Osteoblast (primary cell): ENCODE results near the gene PIGM. TPM values are rescaled to one million over a fixed set of nuclear protein-coding genes. Genes with fewer than 3 reads are reported as not detected.

Source experiments
- DNase-seq: peaks from one replicate; pipeline ENCODE4 v3.0.0; 2011; ENCODE audit warnings: low spot score, mixed read lengths; ENCODE audit not compliant: insufficient read length; ENCODE audit errors: missing footprints
- H2AFZ ChIP-seq: 2 replicates; pipeline ENCODE4 v1.6.0; 2011; ENCODE audit warnings: mild to moderate bottlenecking, low read length
- H3K27ac ChIP-seq: 2 replicates; pipeline ENCODE4 v1.5.1; 2011; ENCODE audit warnings: mild to moderate bottlenecking, low read depth, low read length, moderate library complexity
- H3K27me3 ChIP-seq: 2 replicates; pipeline ENCODE4 v1.6.0; 2012; ENCODE audit warnings: mild to moderate bottlenecking, control low read depth, inconsistent platforms, low read length, moderate library complexity; ENCODE audit not compliant: insufficient read depth
- H3K36me3 ChIP-seq: 2 replicates; pipeline ENCODE4 v1.5.1; 2011; ENCODE audit warnings: mild to moderate bottlenecking, low read length, control low read depth, moderate library complexity; ENCODE audit not compliant: insufficient read depth
- H3K4me1 ChIP-seq: 2 replicates; pipeline ENCODE4 v1.5.1; 2011; ENCODE audit warnings: mild to moderate bottlenecking, low read length, control low read depth, moderate library complexity; ENCODE audit not compliant: insufficient read depth
- H3K4me2 ChIP-seq: 2 replicates; pipeline ENCODE4 v1.6.0; 2011; ENCODE audit warnings: mild to moderate bottlenecking, low read length; ENCODE audit not compliant: insufficient read depth
- H3K4me3 ChIP-seq: fragments of 200-600 bp; sonication (generic); 3 replicates; pipeline ENCODE4 v1.5.1; 2012; ENCODE audit warnings: mild to moderate bottlenecking, low read length, inconsistent platforms; ENCODE audit not compliant: insufficient read depth
- H3K79me2 ChIP-seq: 2 replicates; pipeline ENCODE4 v1.6.0; 2012; ENCODE audit warnings: mild to moderate bottlenecking, low read length, control low read depth, inconsistent platforms; ENCODE audit not compliant: insufficient read depth
- H3K9me3 ChIP-seq: 2 replicates; pipeline ENCODE4 v1.5.1; 2011; ENCODE audit warnings: low read depth, low read length, control low read depth
- H4K20me1 ChIP-seq: 2 replicates; pipeline ENCODE4 v1.6.0; 2012; ENCODE audit warnings: mild to moderate bottlenecking, low read length, control low read depth; ENCODE audit not compliant: insufficient read depth
- total RNA-seq: library from RNA; depleted of rRNA; stranded (reverse); fragments of >200 nt; gene quantifications from 2 replicates; pipeline ENCODE4 v1.2.3, GENCODE V29; 2012
- TF ChIP-seq, protein P1 (sequence below): IDR thresholded peaks from 2 replicates; pipeline ENCODE4 v1.5.1; 2011; ENCODE audit warnings: mild to moderate bottlenecking, low read depth, low read length, moderate library complexity; ENCODE audit errors: extremely low read depth

The PIGM gene
- total RNA-seq, 1 donor: 7.2 TPM

DNA sequence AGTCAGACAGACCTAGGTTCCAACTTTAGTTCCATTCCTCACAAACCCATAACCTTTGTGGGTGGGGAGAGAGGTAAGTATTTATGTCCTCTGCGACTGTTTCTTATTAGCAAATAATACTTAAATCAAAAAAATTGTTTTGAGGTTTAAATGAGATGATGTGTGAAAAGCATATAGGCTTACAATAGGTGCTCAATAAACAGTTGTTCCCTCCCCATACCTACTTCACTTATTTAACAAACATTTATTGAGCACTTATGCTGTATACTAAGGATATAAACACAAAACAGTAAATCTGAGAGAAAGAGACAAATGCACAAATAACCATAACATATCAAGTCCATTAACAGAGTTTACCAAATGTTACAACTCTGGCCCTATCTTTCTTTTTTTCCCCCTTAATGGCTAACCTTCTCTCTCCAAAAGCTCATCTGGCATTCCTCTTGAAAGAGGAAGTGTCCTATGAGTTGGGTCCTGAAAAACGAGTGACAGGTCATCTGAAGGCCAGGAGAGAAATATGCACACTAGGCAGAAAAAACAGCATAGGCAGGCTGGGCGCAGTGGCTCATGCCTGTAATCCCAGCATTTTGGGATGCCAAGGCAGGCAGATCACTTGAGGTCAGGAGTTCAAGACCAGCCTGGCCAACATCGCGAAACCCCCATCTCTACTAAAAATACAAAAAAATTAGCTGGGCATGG, 10.3 kb downstream of the PIGM start:
- Histone ChIP-seq H4K20me1 (no peaks in the 10 kb centered on the region), H3K4me3 (no peak overlapping the region), H3K4me1 (peaks cover 14% of the 10 kb centered on the region), H2AFZ (no peak overlapping the region), H3K27me3 (no peaks in the 10 kb centered on the region), H3K27ac (no peak overlapping the region), H3K4me2 (no peak overlapping the region), H3K36me3 (no peaks in the 10 kb centered on the region), H3K9me3 (no peaks in the 10 kb centered on the region), H3K79me2 (no peaks in the 10 kb centered on the region)
- DNase-seq: no peak
- TF ChIP-seq, protein P1, sequence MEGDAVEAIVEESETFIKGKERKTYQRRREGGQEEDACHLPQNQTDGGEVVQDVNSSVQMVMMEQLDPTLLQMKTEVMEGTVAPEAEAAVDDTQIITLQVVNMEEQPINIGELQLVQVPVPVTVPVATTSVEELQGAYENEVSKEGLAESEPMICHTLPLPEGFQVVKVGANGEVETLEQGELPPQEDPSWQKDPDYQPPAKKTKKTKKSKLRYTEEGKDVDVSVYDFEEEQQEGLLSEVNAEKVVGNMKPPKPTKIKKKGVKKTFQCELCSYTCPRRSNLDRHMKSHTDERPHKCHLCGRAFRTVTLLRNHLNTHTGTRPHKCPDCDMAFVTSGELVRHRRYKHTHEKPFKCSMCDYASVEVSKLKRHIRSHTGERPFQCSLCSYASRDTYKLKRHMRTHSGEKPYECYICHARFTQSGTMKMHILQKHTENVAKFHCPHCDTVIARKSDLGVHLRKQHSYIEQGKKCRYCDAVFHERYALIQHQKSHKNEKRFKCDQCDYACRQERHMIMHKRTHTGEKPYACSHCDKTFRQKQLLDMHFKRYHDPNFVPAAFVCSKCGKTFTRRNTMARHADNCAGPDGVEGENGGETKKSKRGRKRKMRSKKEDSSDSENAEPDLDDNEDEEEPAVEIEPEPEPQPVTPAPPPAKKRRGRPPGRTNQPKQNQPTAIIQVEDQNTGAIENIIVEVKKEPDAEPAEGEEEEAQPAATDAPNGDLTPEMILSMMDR: no peak

GRCh38 chr1:160020196-160020595, 11.6 kb downstream of the PIGM start:
- Histone ChIP-seq H3K36me3 (no peaks in the 10 kb centered on the region), H4K20me1 (no peaks in the 10 kb centered on the region), H3K9me3 (no peaks in the 10 kb centered on the region), H3K27me3 (no peaks in the 10 kb centered on the region), H3K27ac (no peak overlapping the region), H3K4me2 (no peak overlapping the region), H3K79me2 (no peaks in the 10 kb centered on the region), H2AFZ (no peak overlapping the region), H3K4me3 (no peak overlapping the region), H3K4me1 (peaks cover 14% of the 10 kb centered on the region)
- DNase-seq: no peak
- TF ChIP-seq, protein P1: no peak

GRCh38 chr1:160018900-160019299, 12.9 kb downstream of the PIGM start:
- H2AFZ ChIP-seq: no peak overlapping the region
- no peak overlapping the region for H3K27ac ChIP-seq
- H3K4me1 ChIP-seq: peaks cover 14% of the 10 kb centered on the region
- H3K79me2 ChIP-seq: no peaks in the 10 kb centered on the region
- no peaks in the 10 kb centered on the region for H3K27me3 ChIP-seq
- H3K4me2 ChIP-seq: peak overlapping the region; percentile 59
- TF ChIP-seq, protein P1: no peak
- no peaks in the 10 kb centered on the region for H3K36me3 ChIP-seq
- H4K20me1 ChIP-seq: no peaks in the 10 kb centered on the region
- H3K4me3 ChIP-seq: no peak overlapping the region
- peak; percentile 78 for DNase-seq
- no peaks in the 10 kb centered on the region for H3K9me3 ChIP-seq

GRCh38 chr1:160018347-160018746, 13.4 kb downstream of the PIGM start:
- H3K4me1 ChIP-seq: peaks cover 14% of the 10 kb centered on the region

More at GRCh38 chr1:160018347-160018746, 13.4 kb downstream of the PIGM start:
- Histone ChIP-seq H2AFZ (no peak overlapping the region), H3K27me3 (peaks cover 3% of the 10 kb centered on the region), H3K79me2 (no peaks in the 10 kb centered on the region), H3K4me2 (peak overlapping the region; percentile 59), H3K36me3 (no peaks in the 10 kb centered on the region), H3K4me3 (no peak overlapping the region), H3K9me3 (no peaks in the 10 kb centered on the region), H3K27ac (no peak overlapping the region), H4K20me1 (no peaks in the 10 kb centered on the region)
- DNase-seq: no peak
- TF ChIP-seq, protein P1: no peak
